Activated T-cell treated with anti-CD3 and anti-CD28 coated beads for 24 hours (primary cell): Measurements from ENCODE around the gene NLRC4.
"Not testable (repeated sequence)": the region's sequence is repeated elsewhere in the genome, so short reads cannot be mapped to it uniquely, and the experiment has no call there.

Experiments used
- DNase-seq: peaks from one replicate; pipeline ENCODE4 v3.0.0-alpha.2; 2020; ENCODE audit warnings: low read depth

NLRC4 gene

DNA sequence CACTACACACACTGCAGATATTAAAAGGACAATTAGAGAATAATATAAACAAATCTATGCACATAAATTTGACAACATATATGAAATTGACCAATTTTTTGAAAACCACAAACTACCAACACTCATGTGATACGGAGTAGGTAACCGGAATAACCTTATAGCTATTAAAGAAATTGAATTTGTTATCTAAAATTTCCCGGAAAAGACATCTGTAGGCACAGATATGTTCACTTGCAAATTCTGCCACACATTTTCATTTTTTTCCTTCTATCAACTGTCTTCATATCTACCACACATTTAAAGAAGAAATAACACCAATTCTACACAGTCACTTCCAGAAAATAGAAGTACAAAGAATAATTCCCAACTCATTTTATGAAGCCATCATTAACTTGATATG is 22.4 kb downstream of the NLRC4 start:
- DNase-seq, result no peak

DNA sequence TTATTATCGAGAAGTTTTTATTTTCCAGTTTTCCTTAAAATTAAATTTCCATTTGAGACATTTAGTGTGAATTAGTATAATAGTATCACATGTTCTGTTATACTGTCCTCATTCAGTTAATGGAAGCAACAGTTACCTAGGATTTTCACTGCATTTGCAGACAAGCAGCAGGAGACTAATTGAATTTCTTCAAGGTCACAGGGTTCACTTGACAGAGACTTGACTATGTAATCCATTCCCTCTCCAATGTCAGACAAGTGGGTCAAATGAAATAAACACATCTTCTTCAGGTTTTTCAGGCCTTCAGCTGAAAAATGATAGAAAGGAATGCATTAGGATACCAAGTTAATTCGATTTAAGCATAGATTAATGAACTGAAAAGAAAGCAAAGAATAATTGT is 26.7 kb downstream of the NLRC4 start:
- no peak for DNase-seq

DNA sequence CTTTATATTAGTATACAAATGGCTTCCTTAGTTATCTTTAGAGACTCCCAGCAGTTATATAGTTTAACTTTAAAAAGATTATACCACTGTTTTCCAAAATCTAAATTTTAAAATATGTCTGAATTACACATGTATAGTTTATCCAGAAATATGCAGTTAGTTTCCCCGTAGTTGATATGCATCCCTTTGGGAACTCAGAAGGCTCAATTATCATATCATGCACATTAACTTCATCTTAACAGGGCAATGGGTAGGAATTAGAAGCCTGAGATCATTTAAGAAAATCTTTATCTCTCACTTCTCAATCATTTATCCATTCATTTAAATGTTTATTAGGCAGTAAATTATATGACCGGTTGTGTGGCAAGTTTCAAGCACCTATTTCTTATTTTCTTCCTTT is 27.2 kb downstream of the NLRC4 start:
- no peak for DNase-seq

DNA sequence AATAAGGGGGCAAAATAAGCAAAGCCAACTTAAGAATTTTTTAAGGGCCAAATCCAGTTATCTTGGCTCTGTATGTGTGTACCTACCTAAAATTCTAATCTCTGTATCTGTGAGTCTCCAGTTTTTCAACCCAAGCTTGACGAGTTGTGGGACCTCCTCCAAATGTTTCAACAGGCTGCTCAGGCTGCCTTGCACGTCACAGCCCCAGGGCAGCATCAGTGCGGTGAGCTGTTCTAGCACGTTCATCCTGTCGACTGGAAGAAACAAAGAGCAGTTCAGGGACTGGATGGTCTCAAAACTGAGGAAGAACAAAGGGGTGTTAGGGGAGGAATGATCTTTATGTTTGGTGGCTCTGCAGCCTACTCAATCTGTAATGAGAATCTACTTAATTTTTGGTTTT is 29.4 kb downstream of the NLRC4 start:
- no peak for DNase-seq

DNA sequence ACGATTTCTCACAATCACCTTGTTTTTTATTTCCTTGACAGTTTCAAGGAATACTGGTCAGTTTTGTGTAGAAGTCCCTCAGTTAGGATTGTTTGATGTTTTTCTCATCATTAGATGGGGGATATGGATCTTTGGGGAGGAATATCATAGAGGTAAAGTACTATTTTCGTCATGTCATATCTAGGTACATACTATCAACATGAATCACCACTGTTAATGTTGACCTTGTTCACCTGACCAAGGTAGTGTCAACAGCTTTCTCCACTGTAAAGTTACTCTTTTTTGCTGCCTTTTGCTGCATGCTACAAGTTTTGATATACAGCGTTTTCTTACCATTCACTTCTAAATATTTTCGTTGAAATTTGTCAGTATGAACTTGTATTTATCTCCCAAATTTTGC is 32.7 kb downstream of the NLRC4 start:
- no peak for DNase-seq

DNA sequence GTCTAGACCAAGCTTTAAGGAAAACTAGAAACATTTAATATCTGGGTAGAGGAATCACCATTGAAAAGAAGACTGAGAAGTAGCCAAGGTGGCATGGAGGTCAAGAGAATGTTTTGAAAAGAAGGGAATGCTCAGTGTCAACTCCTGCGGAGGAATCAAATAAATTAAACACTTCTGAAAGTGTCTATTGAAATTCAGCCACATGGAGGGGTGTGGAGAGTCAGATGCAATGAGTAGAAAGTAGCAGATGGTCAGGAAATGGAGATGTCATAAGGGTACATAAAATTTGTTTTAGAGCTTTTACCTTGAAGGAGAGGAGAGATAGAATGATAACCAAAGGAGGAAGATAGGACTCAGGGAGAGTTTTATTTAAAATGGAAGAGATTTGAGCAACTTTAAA is 35.1 kb downstream of the NLRC4 start:
- DNase-seq, result no peak

DNA sequence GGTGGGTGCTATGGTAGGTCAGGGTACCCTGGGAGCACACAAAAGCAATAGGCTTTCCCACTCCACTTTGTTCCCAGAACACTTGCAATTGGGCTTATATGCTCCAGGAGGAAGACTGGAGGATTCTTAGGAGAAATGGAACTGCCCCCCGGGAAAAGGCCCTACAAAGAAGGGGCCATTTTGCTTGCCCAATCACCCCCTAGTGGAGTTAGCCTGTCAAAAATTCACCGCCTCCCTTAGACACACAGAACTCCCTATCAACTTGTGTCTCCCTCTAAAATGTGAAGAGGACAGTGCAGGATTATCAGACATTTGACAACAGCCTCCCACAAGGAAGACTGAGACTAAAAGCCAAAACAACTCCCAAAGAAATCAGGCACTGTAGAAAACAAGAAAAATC is 36.5 kb downstream of the NLRC4 start:
- DNase-seq, result no peak

DNA sequence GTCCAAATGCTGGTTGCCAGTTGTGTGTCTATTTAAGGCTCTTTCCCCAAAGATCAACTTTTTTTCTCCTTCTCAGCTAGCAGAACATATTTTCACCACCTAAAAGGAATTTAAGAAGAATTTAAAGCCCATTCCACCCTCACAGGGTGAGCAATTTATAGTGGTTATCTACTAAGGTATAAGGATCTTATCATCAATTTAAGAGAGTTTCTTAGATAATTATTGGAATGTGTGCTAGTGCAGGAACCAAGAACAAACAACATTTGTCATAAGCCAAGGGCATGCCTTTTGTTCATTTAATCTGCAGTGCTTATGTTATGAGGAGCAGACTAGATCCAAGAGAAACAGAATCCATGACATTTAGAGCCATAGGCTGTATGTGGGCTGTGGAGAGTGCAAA is 37.2 kb downstream of the NLRC4 start:
- DNase-seq, result no peak

DNA sequence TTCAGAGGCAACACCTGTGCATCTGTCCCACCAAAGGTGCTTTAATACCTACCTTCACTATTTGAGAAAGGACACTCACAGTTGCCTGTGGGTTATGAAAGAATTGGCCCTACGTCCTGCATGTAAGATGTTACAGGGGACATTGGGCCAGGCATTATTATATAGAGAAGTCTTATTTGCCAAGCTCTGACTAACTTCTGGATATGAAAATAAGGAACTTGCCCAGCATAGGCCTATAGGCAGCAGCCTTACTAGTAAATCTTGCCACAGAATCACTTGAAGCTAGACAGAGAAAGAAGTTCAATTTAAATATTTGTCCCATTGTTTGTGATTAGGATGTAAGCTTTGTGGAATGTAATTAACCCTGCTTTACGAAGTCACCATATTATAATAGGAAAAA is 41.7 kb downstream of the NLRC4 start:
- DNase-seq, result no peak

DNA sequence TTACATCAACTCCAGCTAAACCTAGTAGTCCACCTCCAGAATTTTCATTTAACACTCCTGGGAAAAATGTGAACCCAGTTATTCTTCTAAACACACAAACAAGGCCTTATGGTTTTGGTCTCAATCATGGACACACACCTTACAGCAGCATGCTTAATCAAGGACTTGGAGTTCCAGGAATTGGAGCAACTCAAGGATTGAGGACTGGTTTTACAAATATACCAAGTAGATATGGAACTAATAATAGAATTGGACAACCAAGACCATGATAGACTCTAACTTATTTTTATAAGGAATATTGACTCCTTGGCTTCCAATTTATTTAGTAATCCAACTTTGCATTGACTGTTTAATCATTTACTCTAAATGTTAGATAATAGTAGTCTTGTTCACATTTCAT is 44.2 kb downstream of the NLRC4 start:
- DNase-seq, result no peak

DNA sequence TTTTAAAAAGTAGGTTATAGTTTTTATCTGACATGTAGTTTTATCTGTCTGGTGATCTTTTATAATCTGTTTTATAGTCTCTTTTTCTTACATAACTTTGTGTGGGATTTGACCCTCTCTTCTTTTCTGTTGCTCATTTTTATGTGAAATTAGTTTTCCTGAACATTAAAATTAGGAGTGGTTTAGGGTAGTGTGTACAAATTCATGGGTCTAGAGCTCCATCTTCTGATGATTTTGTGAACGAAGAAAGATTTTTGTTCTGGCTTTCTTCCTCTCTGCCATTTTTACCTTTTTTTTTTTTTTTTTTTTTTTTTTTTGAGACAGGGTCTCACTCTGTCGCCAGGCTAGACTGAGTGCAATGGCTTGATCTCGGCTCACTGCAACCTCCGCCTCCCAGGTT is 52.4 kb downstream of the NLRC4 start:
- DNase-seq, result no peak

DNA sequence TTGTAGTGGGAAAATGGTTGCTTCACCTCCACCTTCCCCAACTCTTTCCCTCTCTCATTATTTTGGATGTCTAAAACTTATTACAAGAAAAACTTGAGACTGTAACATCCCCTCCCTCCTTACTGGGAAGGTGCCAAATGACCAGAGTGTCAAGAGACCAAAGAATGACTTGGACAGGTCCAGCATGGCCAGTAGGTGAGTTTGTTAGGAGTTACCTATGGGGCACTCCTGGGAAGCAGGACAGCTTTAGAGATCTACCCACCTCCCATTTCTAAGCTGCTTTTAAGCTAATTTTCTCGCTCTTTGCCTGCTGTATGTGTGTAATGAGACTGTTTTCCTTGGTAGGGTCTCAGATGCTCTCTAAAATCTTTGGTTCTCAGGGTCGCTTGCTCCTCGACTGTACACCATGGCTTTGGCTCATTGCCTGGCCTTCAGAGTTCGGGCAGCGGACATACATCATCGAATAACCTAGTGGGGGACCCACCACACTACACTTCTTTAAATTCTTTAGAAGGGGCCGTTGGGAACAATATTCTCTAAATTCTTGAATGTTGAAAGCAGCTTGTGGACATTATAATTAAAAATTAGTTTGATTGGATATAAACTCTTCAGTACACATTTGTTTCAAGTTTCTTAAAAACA is 53.8 kb downstream of the NLRC4 start:
- no peak for DNase-seq

DNA sequence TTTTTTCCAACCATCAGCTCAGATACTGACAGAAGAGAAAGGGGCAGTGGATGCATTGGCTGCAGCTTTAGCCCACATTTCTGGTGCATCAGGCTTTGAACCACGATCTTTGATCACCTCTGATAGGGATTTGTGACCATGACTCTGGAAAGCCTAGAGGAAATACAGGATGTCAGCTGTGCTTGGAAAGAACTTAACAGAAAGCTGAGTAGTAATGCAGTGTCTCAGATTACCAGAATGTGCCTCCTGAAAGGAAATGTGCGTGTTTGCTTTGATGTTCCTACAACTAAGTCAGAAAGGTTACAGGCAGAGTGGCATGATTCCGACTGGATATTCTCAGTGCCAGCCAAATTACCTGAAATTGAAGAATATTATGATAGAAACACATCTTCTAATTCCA is 61.3 kb downstream of the NLRC4 start:
- not testable (repeated sequence) for DNase-seq

DNA sequence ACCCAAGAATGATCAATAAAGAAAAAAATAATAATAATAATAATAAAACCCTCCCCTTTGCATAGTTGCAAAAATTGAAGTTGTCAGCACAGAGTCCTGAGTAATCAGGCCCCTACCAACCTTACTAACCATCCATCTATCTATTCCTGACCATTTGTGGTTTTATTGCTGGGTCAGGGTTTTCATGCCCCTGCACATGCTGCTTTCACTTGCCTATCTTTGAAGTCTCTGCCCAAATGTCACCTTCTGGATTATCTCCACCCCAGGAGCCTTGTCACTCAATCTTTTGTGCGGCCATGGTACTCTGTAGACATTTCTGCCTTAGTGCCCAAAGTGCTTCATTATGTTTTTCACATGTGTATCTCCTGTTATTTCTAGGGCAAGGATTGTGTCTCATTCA is 63.9 kb downstream of the NLRC4 start:
- no peak for DNase-seq

DNA sequence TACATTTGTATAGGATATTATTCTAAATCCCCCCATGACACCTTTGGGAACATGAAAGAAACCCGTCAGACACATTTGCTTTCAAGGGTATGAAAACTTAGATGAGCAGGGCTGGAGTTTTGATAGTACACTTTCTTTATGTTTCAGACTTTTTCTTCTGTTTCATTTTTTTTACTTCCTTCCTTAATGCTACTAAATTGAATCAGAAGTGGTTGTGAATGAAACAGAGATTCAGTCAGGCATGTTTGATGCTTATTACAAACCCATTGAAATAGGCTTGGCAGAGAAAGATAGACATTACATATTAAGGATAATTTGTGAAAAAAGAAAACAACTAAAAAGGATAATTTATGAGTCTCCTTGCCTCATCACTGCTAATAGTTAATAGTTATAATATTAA is 72.3 kb downstream of the NLRC4 start:
- DNase-seq, result no peak

DNA sequence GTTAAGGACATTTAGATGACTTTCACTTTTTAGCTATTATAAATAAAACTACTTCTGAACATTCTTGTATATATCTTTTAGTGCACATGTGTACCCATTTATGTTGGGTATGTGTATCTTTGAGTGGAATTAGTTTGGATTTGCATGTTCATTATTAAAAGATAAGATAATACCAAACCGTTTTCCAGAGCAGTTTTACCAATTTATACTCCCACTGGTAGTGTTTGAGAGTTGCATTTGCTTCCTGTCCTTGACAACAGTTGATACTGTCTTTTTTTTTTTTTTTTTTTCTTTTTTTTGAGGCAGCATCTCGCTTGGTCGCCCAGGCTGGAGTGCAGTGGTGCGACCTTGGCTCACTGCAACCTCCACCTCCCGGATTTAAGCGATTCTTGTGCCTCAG is 75.7 kb downstream of the NLRC4 start:
- DNase-seq, result no peak

DNA sequence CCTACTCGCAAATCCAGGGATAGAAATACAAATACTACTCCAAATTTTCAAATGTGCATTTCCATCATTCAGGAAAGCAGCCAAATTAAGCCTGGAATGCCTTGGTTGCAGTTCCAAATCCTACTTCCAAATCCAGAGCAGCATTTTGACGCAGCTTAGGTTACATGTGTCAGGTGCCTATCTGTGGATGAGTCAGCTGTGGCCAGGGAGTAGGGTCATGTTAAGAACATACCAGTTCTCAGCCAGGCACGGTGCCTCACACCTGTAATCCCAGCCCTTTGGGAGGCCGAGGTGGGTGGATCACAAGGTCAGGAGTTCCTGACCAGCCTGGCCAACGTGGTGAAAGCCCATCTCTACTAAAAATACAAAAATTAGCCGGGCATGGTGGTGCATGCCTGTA is 82.0 kb downstream of the NLRC4 start:
- no peak for DNase-seq
